HG03095 (cell line): ENCODE data around the gene ETNK1.
"Not testable (repeated sequence)": the region's sequence is repeated elsewhere in the genome, so short reads cannot be mapped to it uniquely, and the experiment has no call there.

Experiments
- ATAC-seq: cut with Tn5 transposase; IDR thresholded peaks from one replicate; pipeline ENCODE4 v1.9.1; 2021; ENCODE audit warnings: moderate library complexity; ENCODE audit not compliant: unreplicated experiment

ETNK1 gene

GRCh38 chr12:22684140-22685118 is 59.5 kb downstream of the ETNK1 start:
- peak; percentile 34 for ATAC-seq

GRCh38 chr12:22686193-22686592 is 61.2 kb downstream of the ETNK1 start:
- ATAC-seq: no peak

DNA sequence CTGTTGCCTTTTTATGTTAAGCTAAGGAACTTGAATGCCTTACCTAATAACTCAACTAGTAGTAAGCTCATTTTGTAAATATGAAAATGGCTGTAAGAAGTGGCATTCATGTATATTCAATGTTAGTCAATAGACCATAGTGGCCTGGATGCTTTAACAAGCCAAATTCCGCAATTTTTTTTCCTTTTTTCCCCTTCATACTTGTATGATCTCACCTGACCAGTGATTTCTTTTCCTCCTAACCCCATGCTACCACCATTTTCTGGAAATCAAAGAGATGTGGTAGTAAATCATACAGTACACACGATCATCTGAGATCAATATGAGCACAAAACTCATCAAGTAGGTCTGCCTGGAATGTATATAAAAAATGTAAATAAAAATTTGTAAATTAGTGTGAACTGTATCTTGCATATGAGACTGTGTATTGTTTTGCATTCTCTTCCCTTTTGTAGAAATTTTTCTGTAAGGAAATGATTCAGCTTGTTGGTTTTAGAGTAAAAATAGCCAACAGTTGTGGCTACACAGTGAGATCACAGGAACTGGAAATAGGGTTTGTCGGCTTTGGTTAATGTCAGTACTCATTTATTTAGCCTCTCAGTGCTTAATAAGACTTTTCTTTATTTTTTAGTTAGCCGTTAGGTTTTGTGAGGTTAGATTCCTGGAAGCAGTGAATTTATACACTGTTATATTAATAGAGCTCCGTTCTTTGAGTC is 62.5 kb downstream of the ETNK1 start:
- peak; percentile 76 for ATAC-seq

- ATAC-seq: no peak
Observed at GRCh38 chr12:22689876-22690275, 64.9 kb downstream of the ETNK1 start.

- ATAC-seq: no peak
Observed at GRCh38 chr12:22691319-22691718, 66.3 kb downstream of the ETNK1 start.

GRCh38 chr12:22692467-22692866 is 67.5 kb downstream of the ETNK1 start:
- ATAC-seq: not testable (repeated sequence)

GRCh38 chr12:22692964-22693555 is 68.1 kb downstream of the ETNK1 start:
- no peak for ATAC-seq

DNA sequence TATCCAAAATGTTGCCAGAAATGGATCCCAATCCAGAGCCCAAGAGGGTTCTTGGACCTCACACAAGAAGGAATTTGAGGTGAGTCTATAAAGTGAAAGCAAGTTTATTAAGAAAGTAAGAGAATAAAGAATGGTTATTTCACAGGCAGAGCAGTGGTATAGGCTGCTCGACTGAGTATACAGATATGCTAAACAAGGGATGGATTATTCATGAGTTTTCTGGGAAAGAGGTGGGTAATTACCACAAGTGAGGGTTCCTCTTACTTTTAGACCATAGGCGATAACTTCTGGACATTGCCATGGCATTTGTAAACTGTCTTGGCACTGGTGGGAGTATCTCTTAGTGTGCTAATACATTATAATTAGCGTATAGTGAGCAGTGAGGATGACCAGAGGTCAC is 73.6 kb downstream of the ETNK1 start:
- ATAC-seq: no peak

- ATAC-seq: not testable (repeated sequence)
Observed at GRCh38 chr12:22699705-22700104, 74.7 kb downstream of the ETNK1 start.

GRCh38 chr12:22700106-22700505 is 75.1 kb downstream of the ETNK1 start:
- no peak for ATAC-seq

- not testable (repeated sequence) for ATAC-seq
Observed at GRCh38 chr12:22701216-22701809, 76.3 kb downstream of the ETNK1 start.

- no peak for ATAC-seq
Observed at GRCh38 chr12:22702690-22703089, 77.7 kb downstream of the ETNK1 start.

DNA sequence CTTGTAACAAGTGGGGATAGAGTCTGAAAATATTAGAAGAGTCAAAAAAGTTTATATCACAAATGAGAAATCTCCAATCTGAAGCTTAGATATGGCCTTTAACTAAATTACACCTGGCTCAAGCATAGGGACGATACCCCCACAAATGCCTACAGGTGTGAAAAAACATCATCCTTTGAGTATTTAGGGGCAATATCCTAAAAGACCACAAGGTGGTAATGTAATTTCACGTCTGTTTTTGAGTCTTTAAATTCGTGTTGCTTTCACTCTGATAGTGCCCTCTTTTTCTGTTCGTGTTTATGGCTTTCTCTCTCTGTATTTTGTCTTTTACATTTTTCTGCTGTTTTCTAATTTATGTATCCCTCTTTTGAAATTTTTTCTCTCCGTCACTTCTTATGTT is 84.3 kb downstream of the ETNK1 start:
- ATAC-seq: peak; percentile 64

DNA sequence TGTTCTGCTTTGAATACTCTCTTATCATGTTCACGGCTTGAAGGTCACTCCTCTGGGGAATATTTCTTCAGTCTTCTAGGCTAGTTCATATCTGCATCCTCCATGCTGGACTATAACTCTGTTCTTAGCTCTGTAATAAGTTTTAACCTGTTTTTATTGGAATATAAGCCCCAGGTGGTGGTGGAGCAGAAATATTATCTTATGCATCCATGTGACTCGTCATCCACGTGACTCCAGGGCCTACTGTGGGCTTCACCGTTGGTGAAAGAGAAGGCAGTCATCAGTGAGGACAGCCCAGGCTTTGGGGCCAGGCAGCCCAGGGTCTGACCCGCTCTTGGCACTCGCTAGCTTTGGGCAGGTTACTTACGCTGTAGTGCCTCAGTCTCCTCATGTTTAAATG is 87.1 kb downstream of the ETNK1 start:
- ATAC-seq: no peak

- ATAC-seq: no peak
Observed at GRCh38 chr12:22715254-22715653, 90.3 kb downstream of the ETNK1 start.

GRCh38 chr12:22719745-22720144 is 94.8 kb downstream of the ETNK1 start:
- no peak for ATAC-seq

DNA sequence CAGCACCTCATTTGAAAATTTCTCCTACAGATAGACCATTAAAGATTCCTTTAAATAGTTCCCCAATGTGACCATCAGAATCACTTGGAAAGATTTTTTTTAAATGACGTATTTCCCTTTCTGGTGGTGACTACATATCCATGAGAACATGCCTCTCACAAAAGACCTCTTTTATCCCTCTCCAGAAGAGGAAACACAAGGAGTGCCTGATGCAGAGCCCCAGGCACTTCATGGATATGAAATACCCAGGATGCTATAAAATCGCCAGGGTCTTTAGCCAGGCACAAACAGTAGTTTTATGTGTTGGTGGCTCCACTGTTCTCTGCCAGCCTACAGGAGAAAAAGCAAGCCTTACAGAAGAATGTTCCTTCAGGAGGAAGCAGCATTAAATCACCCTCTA is 97.1 kb downstream of the ETNK1 start:
- ATAC-seq: no peak

GRCh38 chr12:22722779-22723178 is 97.8 kb downstream of the ETNK1 start:
- ATAC-seq: no peak

GRCh38 chr12:22728987-22729386 is 104.0 kb downstream of the ETNK1 start:
- ATAC-seq: no peak

DNA sequence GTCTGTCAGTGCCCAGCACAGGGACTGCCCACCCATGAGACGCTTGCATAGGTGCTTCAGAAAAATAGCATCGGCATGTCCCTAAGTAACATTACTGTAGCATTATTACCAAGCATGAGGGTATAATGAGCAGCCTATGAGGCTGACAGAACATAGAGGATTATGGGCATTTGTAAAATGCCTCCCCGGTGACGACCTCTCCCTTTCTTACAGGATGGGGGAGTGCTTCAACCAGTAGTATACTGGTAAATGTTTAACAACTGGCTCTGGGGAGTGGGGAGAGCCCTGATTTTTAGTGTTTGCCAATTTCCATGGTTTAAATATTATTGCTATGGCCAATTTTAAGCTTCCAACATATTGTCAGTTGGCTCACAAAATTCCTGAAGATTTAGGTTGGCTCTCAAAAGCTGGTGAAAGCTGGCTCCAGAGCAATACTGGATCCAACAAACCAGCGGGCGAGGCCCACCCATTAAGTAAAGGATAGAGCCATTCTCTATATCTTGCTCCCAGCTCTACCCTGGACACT is 104.5 kb downstream of the ETNK1 start:
- ATAC-seq: no peak

- ATAC-seq: no peak
Observed at GRCh38 chr12:22729957-22730443, 105.0 kb downstream of the ETNK1 start.
